HG02571 (cell line): ENCODE results near the gene MAP3K1.

Experiments used
- ATAC-seq: cut with Tn5 transposase; IDR thresholded peaks from one replicate; pipeline ENCODE4 v1.9.1; 2021; ENCODE audit warnings: mild to moderate bottlenecking, moderate library complexity; ENCODE audit not compliant: unreplicated experiment

MAP3K1 gene

GRCh38 chr5:56900395-56900794 lies 85.0 kb downstream of the MAP3K1 start:
- no peak for ATAC-seq

GRCh38 chr5:56900858-56901578 lies 85.7 kb downstream of the MAP3K1 start:
- no peak for ATAC-seq

- peak; percentile 40 for ATAC-seq
These were observed 93.6 kb downstream of the MAP3K1 start for GRCh38 chr5:56908942-56909293.

- peak; percentile 85 for ATAC-seq
These were observed 94.2 kb downstream of the MAP3K1 start, which contains the start of gene SETD9 for GRCh38 chr5:56909294-56910209. TSS of gene SETD9 (plus strand) at chr5:56909596. CDS start at chr5:56909646, 50 bp downstream.

GRCh38 chr5:56910210-56910965 lies 95.0 kb downstream of the MAP3K1 start:
- ATAC-seq, result peak; percentile 18

GRCh38 chr5:56913766-56914165 lies 98.4 kb downstream of the MAP3K1 start:
- ATAC-seq, result no peak

- ATAC-seq, result no peak
These were observed 99.3 kb downstream of the MAP3K1 start for GRCh38 chr5:56914678-56915077.

GRCh38 chr5:56917534-56917933 lies 102.2 kb downstream of the MAP3K1 start:
- ATAC-seq, result no peak

GRCh38 chr5:56918054-56918453 lies 102.7 kb downstream of the MAP3K1 start:
- no peak for ATAC-seq

- ATAC-seq, result no peak
These were observed 104.8 kb downstream of the MAP3K1 start for GRCh38 chr5:56919942-56920662.

- no peak for ATAC-seq
These were observed 107.6 kb downstream of the MAP3K1 start for GRCh38 chr5:56922922-56923321.

- no peak for ATAC-seq
These were observed 119.0 kb downstream of the MAP3K1 start for GRCh38 chr5:56934325-56934724.

GRCh38 chr5:56938858-56939257 lies 123.5 kb downstream of the MAP3K1 start:
- no peak for ATAC-seq

GRCh38 chr5:56941981-56942380 lies 126.6 kb downstream of the MAP3K1 start:
- ATAC-seq, result no peak
